Stimulated activated CD4-positive, alpha-beta T cell treated with anti-CD3 and anti-CD28 coated beads, Interleukin-1b, Interleukin-23, amount 100 ng/mL, for 4 hours (primary cell): ENCODE measurements around the gene TRAPPC2.
"Not testable (repeated sequence)": the region's sequence is repeated elsewhere in the genome, so short reads cannot be mapped to it uniquely, and the experiment has no call there.

Source experiments
- DNase-seq, 2 donors: peaks; one replicate each; pipeline ENCODE4 v3.0.0-alpha.2; 2020; ENCODE audit warnings: low read depth in 2 of 2

The TRAPPC2 gene

DNA sequence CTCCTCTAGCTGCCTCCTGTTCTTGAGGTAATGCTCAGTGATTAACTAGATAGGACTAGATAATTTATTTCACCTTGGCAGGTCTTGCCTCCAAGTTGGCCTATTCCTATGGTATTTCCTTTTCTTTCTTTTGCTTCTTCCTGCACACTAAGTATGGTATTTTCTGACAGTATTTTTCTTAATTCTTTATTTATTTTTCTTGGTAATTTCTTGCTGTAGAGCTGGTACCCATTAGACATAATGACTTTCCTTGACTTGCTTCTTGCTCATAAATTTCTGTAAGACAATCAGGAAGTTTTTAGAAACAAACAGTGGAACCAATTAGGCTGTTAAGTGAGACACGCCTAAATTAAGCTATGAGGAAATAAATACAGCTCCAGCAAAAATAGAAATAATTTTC, 36.0 kb downstream of the TRAPPC2 start:
- DNase-seq, result no peak

DNA sequence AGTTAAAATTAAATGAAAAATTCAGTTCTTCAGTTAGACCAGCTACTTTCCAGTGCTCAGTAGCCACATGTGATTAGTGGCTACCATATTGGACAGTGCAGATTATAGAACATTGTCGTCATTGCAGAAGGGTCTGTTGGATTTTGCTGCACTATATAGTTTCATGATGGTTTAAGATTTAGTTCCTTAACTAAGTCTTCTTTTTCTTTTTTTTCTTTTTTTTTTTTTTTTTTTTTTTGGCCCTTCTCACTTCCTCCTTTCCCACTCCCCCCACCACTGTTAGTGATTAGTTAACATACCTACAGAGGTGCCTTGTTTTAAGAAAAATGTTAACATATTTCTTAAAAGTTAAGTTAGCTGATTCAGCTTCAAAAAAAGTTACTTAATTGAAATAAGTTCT, 36.4 kb downstream of the TRAPPC2 start:
- no peak for DNase-seq

DNA sequence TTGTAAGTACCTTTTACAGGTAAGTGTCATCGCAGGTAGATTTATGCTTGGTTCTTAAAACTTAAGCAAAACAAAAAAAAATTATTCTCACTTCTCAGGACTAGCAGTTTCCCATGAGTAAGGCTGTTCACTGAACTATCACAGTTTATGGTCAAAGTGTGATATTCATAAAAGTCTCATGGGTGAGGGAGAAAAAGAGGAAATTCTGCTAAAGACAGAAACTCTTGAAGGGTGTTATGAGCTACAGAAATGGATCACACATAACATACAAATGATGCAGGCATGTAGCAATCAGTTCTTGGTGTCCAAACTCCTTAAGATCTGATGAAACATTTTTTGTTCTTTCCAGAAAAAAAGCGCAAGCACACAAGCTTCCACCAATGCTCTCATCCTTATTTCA, 37.0 kb downstream of the TRAPPC2 start:
- DNase-seq, result no peak

DNA sequence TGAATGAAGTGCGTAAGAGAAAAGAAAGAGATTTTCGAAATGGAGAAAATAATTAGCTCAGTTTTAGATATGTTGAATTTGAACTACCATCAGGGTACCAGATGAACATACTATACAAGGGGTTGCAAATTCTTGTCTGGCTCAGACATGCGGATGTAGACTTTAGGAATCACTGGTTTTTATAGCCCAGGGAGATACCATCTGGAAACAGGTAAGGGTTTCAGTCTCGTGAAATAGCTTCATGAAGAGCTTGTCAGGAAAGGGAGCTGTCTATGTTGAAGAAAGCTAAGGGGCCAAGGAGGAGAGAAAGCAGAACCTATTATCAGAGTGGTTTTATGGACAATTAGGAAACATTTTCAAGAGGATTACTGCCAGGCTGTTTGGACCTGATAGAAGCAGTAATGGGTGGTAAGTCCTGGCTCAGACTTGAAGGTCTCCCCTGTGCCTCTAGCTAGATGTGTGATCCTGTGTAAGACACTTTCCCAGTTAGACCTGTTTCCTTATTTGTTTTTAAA, 38.8 kb downstream of the TRAPPC2 start:
- DNase-seq, result no peak

DNA sequence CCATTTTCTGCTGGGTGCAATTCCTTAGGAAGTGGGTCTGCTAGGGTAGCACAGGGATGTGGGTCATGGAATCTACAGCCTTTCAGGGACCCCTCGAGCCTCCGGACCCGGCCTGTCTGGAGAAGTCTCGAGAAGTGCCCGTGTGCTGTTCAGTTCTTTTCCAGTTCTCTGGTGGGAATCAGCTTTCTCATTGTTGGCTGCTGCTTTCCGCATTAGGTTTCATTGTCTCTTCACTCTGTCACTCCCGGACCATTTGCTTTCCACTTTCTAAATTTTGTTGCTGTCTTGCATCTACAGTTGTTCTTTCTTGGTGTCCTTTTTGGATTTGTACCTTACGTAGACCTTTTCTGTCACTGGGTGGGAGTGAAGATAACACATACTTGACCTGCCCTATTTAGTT, 39.4 kb downstream of the TRAPPC2 start:
- no peak for DNase-seq

DNA sequence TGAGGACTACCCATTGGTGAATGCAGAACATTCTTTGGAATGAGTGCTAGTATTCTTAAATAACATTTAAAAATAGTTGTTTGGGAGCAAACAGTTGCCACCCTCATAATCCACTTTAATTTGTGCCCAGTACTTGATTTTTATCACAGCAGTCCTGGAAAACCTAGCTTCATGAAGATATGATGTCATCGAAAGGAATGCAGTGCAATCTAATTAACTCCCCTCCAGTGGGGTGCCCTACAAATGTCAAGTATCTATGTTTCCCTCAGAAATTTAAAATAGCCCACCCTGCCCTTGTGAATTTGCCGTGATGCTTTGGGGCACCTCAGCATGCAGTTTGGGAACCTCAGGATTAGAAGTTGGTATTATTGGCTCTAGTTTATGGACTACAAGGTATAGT, 40.1 kb downstream of the TRAPPC2 start:
- DNase-seq, result no peak

DNA sequence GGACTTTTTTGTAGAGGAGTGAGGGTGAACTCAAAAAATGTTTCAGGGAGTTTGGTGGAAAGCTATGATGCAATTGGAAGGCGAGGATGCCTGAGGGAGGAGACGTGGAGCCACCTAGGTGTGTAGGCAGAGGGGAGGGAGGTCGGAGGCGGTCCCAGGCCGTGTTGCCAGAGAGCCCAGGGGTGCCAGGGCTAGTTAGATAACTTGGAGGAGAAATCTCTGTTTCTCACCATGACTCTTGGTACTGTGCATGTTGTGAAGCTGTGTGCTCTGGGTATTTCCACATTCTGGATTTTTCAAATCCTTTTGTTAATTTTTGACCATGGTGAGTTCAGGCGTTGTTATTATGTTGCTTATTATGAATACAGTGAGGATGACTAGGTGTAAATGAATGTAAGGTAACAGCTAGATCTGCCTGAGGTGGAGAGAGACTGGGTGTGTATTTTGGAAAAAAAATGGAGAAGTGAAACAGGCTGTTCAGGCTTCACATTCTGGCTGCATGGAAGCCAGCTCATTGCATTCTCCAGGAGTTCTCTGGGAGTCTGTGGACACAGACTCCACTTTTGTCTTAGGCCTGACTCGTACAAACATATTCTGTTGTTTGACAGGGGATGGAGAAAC, 41.0 kb downstream of the TRAPPC2 start:
- DNase-seq, result no peak

DNA sequence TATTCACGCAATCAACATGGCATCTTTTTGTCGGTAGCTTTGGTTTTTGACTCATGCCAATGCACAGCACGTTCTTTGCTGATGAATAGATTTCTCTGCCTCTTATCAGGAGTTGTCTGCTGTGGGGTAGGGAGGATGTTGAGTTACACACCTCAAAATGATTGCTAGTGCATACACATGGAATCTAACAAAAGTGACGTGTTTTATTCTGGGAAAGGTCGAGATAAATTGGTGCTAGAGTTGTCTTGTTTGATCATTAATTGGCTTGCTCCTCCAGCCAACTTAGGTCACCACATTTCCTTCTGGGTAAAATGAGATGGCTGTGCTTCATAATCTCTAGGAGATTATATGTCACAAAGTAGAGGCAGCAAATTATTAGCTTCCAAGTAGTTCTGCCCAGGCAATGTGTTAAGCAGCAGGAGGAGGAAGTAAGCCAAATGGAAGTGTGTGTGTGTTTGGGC, 41.6 kb downstream of the TRAPPC2 start:
- DNase-seq, result no peak

DNA sequence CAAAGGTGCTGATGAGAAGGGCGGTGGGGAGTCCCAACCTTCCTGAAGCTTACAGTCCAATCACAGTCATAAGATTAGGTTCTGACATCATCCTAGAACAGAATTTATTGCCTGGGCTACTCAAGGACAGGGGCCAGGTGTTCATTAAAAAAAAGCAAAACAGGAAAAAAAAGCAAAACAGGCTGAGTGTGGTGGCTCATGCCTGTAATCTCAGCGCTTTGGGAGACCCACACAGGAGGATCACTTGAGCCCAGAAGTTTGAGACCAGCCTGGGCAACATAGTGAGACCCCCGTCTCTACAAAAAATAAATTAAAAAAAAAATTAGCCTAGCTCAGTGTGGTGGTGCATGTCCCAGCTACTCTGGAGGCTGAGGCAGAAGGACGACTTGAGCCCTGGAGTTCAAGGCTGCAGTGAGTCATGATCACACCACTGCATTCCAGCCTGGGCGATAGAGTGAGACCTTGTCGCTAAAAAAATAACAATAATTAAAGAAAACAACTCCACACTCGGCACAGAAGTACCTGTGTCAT, 42.5 kb downstream of the TRAPPC2 start:
- DNase-seq, result no peak

DNA sequence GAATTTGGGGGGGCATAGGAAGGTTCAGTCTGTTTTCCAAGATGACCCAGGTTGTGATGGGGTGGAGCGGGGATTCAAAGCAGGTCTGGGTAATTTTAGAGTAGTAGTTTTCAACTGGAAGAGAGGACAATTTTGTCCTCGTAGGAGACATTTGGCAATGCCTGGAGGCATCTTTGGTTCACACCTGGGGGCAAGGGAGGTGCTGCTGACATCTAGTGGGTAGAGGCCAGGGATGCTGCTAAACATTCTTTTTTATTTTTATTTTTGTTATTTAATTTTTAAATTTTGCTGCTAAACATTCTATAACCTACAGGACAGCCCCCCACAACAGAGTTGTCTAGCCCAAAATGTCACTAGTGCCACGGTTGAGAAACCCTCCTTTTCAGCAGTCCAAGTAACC, 43.6 kb downstream of the TRAPPC2 start:
- DNase-seq, result no peak

DNA sequence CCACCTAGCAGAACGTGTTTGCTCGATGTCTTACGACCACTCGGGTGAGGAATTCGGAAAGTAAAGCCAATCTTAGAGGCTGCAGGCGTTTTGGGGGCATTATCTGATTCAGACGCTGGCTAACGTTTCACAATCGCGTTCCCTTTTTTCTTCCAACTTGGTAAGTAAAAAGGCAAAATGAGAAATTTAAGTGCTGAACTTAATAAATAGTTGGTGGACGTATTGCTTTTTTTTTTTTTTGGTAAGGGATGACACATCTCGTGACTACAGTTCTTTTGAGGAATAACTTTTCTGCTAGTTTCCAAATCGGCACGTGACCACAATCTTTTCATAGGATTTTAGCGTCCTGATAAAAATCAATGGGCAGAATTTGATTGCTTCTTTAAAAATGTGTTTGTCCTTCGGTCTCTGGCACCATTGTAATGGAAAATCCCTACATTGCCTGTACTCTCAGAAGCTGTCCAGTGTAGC, 44.6 kb downstream of the TRAPPC2 start:
- DNase-seq, result no peak

DNA sequence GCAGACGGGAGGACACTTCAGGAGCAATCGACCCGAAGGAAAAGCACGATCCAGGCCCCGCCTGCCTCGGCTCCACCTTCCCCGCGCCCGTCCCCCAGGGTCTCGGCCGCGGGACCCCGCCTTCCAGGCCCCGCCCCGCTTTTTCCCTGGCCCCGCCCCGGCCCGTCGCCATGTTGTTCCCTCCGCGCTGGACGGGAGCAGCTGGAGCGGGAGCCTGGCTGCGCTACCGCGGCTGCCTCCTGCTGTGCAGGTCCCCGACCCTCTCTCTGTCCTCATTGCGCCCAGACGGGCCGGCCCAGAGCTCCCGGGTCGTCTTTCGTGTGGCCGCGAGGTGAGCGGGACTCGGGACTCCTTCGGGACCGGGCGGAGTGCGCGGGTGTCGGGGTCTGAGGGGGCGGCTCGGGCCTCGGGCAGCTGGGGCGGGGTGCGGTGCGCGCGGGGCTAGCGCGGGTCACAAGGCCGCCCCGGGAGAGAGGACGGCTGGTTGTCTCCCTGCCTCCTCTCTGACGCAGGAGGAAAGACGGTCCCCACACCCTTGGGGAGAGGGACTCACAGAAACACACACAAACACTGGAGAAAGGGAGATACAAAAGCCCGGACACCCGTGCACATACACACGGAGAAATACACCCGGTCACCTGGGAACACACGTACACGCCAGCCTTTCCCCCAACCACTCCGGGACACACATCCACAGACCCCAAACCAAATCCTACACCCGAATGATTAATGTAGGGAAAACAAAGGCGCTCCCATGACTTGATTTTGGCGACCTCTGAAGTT, 45.3 kb downstream of the TRAPPC2 start, which contains the start of gene RAB9A:
TSS of gene RAB9A (plus strand) at position 171 of the 783 bp plus-strand sequence. CDS start 19,619 bp downstream, outside the sequence.
- peak; percentile 71 to 81 for DNase-seq

DNA sequence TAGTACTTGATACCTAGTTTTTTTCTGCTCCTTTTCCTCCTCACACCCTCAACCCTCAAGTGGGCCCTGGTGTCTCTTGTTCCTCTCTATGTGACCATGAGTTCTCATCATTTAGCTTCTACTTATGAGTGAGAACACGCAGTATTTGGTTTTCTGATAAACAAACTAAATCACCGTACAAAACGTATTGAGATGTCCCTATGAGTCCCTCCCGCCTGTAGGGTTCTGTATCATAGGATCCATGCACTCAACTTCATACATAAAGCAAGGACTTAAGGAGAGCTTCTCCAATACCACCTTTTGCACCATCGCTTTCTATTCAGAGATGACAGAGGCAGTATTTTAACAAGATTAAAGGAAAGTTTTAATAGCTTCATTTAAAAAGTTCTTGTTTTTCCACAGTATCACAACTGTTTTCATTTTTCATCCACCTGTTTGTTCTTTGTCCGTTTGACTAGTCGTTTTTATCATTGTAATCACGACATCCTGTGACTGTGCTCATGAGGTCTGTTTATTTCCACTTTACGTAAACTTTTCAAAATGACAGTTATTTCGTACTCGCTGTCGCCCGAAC, 45.9 kb downstream of the TRAPPC2 start:
- DNase-seq, result no peak

DNA sequence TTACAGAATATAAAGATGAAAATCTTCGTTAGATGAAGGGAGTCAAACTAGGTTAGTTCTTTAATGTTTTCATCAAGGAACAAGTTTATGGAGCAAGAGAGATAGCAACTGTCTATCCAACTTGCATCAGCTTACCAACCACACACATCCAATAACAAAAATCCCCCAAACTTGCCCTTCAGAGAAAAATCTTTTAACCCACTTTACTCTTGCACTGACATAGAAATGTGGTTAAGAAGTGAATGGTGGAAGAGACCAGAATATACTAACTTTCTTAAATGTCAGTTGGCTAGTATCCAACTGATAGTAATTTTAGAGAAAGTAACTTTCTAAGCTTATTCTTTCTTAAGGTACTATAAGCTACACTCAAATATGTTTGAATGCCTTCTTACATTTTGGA, 47.2 kb downstream of the TRAPPC2 start:
- no peak for DNase-seq

DNA sequence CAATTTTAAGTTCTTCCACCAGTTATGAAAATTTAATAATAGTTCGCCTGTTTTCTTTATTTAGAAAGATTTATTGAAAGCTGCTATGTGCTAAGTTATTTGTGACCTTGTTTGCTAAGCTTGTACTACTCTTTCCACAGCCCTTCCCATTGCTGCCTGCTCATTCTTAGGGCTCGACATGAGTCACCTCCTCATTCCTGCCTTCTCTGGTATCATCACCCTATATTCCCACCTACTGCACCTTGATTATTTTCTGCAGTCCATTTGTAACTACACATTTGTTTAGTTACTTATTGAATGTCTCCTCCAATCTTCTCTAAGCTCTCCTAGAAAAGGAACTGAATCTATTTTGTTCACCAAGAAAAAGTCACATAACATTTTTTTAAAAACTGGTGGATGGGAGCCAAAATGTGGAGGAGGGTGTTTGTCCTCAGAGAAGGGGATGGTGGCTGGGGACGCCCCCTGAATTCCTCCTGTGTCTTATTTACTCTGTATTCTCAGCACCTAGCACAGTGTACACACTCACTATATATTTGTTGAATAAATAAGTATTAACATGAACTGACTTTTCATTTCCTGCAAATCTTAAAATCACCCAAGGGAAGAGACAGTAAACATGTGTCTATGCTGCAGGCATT, 49.2 kb downstream of the TRAPPC2 start:
- no peak for DNase-seq

DNA sequence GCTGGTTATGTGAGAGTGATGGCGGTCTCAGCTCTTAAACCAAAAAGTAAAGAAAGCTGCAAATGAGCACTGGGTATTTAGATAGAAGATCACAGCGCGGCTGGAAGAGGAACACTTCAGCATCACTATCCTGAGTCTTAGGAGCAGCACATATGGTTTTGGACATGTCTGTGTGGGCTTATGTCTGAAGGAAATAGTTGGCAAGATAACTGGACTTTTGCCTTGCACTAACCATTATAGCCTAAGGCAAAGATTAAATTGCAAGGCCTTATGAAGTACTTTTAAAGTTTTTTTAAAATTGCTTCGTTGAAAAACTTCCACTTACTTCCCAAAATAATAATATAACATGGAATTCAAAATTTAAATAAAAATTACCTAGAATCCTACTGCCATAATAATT, 50.1 kb downstream of the TRAPPC2 start:
- DNase-seq, result no peak

DNA sequence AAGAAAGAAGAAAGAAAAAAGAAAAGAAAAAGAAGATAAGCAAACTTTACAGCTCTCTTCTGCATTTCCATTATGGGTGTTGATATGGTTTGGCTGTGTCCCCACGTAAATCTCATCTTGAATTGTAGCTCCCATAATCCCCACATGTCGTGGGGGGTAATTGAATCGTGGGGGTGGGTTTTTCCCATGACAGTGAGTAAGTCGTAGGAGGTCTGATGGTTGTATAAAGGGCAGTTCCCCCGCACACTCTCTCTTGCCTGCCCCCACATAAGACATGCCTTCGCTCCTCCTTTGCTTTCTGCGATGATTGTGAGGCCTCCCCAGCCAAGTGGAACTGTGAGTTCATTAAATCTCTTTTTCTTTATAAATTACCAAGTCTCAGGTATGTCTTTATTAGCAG, 52.8 kb downstream of the TRAPPC2 start:
- DNase-seq, result no peak

DNA sequence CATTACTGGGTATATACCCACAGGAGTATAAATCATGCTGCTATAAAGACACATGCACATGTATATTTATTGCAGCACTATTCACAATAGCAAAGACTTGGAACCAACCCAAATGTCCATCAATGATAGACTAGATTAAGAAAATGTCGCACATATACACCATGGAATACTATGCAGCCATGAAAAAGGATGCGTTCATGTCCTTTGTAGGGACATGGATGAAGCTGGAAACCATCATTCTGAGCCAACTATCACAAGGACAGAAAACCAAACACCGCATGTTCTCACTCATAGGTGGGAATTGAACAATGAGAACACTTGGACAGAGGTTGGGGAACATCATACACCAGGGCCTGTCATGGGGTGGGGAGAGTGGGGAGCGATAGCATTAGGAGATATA, 54.7 kb downstream of the TRAPPC2 start:
- DNase-seq, result not testable (repeated sequence)

DNA sequence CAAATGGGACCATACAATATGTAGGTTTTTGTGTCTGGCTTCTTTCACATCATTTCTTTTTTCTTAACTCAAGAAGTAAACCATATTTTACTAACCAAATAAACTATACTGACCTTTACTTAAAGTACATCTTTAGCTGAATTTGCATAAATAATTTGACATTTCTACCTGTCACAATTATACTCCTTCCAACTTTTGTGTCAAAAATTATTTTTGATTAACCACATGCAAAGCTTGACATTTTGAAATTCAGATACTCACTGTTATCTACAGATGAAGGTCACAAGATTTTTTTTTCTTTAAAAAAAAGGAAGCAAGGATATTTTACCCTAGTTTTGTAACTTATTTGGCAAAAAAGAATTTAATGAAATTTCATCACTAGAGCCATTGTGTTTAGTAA, 57.5 kb downstream of the TRAPPC2 start:
- DNase-seq, result no peak

DNA sequence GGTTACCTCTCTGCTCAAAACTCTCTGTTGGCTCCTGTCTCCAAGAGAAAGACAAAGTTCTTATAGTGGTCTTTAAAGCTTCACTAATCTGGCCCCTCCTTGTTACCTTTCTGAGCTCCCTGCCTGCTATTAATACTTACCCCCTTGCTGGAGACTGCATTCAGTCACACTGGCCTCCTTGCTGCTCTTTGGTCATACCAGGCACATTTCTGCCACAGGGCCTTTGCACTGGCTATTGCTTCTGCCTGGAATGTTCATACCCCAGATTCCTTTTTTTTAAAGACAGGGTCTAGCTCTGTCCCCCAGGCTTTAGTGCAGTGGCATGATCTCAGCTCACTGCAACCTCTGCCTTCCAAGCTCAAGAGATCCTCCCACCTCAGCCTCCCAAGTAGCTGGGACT, 61.4 kb downstream of the TRAPPC2 start:
- no peak for DNase-seq

DNA sequence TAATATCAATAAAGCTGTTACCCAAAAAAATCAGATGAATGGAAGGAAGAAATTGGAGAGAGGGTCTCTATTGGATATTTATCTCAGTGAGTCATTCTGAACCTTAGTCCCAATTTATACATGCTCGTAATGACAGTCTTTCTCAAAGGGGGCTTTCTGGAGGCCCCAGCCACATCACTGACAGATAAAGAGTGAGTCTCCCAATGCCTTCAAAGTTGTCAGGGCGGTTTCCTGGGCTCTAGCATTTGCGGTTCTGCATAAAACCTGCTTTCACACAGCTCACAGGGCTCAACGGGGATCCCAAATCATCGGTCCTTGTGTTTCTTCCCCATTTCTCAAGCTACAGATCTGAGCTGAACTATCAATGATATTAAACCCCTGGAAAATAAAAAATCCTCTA, 64.2 kb downstream of the TRAPPC2 start:
- DNase-seq, result no peak

DNA sequence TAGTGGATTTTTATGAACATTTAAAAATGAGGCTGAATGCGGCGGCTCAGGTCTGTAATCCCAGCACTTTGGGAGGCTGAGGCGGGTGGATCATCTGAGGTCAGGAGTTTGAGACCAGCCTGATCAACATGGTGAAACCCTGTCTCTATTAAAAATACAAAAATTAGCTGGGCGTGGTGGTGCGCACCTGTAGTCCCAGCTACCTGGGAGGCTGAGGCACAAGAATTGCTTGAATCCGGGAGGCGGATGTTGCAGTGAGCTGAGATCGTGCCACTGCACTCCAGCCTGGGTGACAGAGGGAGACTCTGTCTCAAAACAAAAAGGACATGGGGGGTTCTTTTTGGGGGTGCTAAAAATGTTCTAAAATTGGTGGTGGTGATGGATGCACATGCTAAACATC, 64.7 kb downstream of the TRAPPC2 start:
- DNase-seq, result not testable (repeated sequence)
